HG03520 (cell line): ENCODE results near the gene UBE2A.
A peak's percentile ranks its signal among the peaks of the same experiment; 100 is the strongest.

Experiments
- ATAC-seq: cut with Tn5 transposase; IDR thresholded peaks from one replicate; pipeline ENCODE4 v1.9.1; 2021; ENCODE audit warnings: mild to moderate bottlenecking, moderate library complexity; ENCODE audit not compliant: unreplicated experiment

Gene UBE2A

DNA sequence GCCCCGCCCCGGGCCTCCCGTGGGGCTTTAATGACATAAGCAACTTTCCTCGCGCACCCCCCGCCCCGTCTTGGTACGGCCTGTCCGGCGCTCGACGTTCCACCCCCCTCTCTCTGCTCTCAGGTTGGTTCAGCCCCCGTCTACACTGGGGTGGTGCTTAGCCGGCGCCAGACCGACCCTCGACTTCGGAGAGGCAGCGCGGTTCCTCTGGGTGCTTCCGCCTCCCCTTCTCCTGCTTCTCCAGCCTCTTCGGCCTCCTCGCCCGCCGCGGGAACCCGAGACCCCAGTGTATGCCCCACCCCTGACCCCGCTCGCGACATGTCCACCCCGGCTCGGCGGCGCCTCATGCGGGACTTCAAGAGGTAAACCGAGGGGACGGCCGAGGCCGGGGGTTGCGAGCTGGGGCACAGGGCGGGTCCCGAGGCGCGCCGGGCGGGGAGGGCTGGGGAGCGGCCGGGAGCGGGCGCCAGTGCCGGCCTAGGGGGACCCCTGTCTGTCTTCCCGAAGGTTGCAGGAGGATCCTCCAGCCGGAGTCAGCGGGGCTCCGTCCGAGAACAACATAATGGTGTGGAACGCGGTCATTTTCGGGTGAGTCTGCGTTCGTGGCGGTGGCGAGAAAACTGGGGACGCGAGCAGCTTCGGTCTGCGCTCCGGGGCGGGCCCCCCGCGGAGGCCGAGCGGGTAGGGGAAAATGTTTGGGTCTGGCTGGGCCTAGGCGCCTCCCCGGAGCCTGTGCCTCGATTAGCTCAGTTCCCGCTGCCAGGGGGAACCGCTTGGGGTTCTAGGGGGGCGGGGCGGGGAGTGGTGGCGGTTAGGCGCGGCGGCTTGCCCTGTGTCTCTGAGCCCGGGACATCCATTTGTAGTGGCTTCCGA is at the start of gene UBE2A:
UBE2A (plus strand) TSS at position 170 of the 873 bp plus-strand sequence; CDS start at position 319, 149 bp downstream.
- peak; percentile 55 for ATAC-seq

DNA sequence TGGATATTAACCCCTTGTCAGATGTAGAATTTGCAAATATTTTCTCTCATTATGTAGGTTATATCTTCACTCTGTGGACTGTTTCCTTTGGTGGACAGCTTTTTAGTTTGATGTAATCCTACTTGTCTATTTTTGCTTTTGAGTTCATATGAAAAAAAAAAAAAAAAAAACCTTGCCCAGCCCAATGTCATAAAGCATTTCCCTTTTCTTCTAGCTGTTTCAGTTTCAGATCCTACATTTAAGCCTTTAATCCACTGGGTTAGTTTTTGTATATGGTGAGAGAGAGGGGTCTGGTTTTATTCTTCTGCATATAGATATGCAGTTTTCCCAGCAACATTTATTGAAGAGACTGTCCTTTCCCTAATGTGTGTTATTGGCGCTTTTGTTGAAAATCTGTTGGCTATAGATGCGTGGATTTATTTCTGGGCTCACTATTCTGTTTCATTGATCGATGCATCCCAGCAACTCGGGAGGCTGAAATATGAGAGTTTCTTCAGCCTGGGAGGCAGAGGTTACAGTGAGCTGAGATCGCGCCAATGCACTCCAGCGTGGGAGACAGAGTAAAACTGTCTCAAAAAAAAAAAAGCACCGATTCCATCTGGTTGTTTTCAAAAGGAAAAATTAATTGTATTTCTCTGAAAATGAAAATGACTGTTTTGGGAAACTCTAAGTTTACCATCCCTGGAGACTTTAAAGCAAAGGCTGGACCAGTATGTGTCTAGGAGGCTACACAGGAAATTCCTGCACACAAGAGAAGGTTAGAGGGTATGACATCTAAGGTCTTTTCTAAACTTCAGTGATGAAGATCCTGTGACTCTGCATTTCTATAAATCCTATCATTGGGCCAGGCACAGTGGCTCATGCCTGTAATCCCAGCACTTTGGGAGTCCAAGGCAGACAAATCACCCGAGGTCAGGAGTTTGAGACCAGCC is 44.8 kb upstream of the UBE2A start:
- ATAC-seq, result no peak

DNA sequence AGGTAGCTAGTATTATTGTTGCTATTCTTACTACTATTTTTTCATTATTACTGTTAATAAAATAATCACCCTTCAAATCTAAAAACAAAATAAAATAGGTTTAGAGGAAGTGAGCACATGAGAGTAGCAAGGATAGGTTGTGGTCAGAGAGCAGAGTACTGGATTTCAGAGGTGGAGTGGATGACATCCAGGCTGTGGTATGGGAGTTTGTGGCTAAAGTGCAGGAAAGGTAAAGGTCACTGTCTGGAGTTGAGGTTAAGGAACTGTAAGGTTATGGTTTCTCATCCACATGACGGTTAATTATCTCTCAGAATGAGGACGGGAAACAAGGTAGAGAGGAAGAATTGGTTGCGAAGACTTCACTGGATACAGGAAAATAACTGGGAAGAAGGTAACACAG is 36.9 kb upstream of the UBE2A start:
- no peak for ATAC-seq

DNA sequence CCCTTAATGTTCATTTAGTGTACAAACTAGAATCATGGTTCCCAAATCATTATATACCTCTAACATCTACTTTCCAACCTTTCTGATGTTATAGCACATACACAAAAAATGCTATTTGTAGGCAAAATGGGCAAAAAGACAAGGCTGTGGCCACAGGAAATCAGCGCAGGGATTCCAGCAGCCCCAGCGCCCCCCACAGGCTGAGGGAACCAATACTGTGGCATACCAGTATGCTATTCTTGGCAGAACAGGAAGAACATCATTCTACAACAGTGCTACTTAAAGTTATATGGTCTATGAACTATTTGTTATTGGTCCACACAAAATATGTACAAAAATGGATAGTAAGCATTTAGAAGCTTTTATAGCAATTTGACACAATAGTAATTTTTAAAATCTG is 34.5 kb upstream of the UBE2A start:
- no peak for ATAC-seq

- no peak for ATAC-seq
Measured at GRCh38 chrX:119541188-119541587, 33.2 kb upstream of the UBE2A start.

DNA sequence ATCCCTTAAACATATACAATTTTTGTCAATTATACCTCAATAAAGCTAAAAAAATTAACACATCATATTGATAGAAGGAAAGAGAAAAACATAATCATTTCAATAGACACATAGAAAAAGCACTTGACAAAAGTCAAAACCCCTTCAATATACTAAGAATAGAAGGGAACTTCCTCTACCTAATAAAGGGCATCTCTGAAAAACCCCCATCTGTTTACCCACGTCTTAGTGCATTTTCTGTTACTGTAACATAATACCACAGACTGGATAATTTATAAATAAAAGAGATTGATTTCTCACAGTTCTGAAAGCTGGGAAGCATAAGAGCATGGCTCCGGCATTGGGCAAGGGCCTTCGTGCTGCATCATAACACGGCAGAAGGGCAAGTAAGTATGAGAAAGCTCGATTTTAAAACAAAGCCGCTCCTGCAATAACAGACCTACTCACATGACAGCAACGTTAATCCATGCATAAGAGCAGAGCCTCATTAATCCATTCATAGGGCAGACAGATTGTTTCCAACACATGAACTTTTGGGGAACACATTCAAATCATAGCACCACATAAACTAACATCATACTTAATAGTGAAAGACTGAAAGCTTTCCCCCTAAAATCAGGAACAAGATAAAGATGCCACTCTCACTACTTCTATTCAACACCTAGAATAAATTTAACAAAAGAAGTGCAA is 24.9 kb upstream of the UBE2A start:
- peak; percentile 41 for ATAC-seq

GRCh38 chrX:119552508-119552907 is 21.9 kb upstream of the UBE2A start:
- no peak for ATAC-seq

DNA sequence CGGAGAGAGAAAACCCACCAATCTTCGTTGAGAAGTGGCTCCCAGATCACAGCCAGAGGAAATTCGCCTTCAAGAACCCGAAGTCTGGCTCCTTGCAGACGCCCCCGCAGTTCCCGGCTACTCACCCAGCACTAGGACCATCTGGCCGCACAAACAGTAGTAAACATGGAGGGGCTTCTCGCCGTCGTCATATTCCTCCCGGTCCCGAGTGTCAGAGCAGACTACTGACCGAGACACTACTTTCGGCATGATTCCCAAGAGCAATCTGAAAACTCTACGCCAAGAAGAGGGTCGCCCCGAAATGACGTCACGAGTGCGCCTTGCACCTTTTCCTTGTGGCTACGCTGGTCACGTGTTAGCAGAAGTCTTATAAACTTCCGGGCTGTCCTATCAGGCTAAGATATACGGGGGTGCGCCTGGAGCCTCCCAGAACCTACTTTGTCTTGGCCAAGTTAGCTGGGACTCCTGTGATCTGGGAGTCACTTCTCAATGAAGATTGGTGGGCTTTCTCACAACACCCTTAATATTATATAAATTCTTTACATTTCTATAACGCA is 9.2 kb upstream of the UBE2A start, which contains the start of gene STEEP1:
STEEP1 (minus strand) TSS at position 303 of the 557 bp plus-strand sequence; CDS start at position 249, 54 bp downstream.
- peak; percentile 77 for ATAC-seq

GRCh38 chrX:119570351-119570835 is 4.0 kb upstream of the UBE2A start:
- no peak for ATAC-seq

DNA sequence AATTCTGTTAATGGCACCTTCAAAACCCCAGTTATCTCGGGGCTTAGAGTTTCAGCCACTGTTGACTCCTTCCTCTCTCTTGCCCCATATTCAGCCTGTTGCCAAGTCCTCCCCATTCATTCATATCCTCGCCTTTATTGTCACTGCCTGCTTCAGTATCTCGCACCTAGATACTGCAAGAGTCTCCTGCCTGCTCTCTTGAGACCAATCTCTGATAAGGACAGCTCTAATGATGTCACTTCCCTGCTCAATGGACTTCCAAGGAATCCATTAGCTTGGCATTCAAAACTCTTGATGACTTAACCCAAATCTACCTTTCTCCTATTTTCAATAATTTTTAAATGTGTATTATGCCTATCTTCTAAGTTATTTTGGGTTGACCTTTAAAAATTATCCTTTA is 1.1 kb upstream of the UBE2A start:
- no peak for ATAC-seq

- peak; percentile 69 for ATAC-seq
Measured at GRCh38 chrX:119573840-119574393, 446 bp upstream of the UBE2A start.

GRCh38 chrX:119579414-119579813 is 5.1 kb downstream of the UBE2A start:
- ATAC-seq, result no peak

DNA sequence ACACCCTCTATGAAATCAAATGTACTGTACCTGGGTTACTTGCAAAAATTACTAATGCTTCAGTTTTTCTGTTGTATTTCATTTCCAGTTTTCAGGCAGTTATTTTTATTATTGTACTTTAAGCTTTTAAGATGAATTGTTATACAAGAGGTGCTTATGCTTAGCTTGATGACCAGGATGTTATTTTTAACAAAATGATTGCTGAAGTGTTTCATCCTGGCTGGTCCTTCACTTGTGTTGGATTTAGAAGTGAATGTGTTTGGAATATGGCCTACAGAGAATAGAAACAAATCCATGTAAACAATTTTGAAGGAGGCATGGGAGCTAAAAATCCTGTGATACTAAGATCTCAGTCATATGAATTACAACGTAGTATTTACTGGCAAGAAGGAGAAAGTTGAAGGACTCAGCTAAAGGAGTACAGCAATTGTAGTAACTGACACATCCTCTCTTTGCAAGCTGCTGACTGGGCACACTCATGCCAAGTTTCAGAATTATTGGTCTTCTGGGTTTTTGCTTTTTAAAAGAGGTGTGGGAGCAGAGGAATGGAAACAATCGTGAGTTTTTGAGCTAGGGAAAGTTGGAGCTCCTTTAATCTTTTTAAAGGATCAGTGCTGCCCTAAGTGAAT is 9.2 kb downstream of the UBE2A start:
- ATAC-seq, result no peak

DNA sequence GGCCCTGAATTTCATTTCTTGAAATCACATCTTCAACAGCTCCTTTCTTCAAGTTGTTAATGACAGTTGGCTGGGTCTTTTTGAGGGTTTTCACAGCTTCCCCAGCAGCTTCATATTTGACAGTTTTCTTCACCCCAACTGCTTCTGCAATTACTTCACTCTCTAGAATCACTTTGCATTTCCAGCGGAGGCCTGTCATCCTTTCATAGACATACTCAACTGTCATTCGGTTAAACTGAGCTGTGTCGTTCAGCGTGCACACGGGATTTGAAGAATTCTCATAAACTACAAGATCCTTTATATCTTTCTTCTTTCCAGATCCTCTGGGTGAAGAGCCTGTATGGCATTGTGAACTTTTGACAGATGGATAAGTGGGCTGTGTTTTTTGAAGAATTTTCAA is 15.4 kb downstream of the UBE2A start:
- ATAC-seq, result no peak

GRCh38 chrX:119602701-119603255 is 28.4 kb downstream of the UBE2A start:
- ATAC-seq, result no peak

DNA sequence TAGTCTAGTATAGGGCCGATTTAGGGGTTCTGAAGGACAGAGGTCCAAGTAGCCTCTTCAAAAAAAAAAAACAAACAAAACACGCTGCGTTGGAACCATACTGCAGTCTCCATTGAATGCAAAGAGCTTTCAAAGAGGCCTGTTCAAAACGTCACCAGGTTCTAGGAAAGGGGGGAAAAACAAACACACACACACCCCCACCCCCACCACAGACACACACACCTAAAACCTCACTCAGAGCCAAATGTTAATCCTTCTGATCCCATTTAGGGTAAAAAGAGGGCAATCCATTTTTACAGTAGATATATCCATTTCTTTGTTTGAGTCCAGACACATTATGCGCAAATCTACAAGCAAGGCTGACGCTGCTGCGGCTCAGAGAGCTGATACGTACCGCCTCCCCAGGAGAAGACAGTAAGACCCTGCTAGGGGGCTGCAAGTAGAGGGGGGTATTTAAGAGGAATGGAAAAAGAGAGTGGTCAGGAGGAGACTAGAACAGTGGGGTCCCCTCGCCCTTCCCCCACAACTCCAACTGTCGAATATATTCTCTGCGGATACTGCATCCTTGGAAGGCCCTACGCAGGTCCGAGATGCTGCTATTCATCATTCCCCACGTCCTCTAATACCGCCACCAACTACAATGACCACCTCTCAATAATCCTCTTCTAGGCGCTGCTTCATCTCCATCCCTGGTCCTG is 30.6 kb downstream of the UBE2A start:
- ATAC-seq, result no peak

DNA sequence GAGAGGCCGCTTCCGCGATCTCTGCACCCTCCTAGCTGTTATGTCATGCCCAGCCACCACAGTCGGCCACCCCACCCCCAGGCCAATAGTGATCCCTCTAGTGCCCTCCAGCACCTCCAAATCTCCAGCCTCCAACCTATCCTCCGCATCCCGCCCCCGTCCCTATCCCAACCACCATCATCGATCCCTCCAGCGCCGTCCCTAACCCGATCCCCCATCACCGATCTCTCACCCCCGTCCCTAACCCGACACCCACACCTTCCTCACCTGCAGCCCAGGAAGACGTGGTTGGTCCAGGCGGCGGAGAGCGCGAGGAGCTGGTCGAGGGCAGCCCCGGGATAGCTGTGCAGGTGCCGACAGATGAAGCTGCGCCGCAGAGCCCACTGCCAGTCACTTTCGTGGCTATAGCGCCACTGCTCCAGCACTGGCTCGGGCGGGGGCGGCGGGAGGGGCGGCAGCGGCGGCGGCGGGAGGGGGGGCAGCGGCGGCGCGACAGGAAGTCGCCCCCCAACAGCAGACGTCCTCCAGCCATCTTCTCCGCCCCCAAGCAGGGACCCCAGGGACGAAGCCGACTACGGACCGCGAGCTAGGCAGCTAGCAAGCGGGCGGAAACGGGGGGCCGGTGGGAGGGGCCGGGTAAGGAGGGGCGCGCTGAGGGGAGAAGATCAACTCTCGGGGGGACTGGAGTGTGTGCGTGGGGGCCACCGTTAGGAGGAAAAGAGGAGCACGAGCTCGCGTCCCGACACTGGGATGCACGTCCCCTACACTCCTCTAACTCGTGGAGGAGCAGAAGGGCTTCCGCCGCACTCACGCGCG is 31.3 kb downstream of the UBE2A start:
- peak; percentile 26 for ATAC-seq
